ENCODE data around the gene ITIH5. TPM values are rescaled to one million over a fixed set of nuclear protein-coding genes. Genes with fewer than 3 reads are reported as not detected.

Gene ITIH5
- total and polyA plus RNA-seq, 2 of the 13 experiments (the other 11 are each of a cell fraction or from before 2014, with no cell fraction given) = 4.7 to 8.9 TPM

GRCh38 chr10:7707102-7707501 lies 40.3 kb upstream of the ITIH5 start (continued):
- TF ChIP-seq ZNF296 (CRISPR knock-in tag; conservative IDR thresholded peaks at IDR 0.05) (no peak), KAT8 (CRISPR knock-in tag; IDR thresholded peaks at IDR 0.05) (peak; percentile 69), ZNF724P (CRISPR knock-in tag; IDR thresholded peaks at IDR 0.05; ENCODE audit: borderline replicate concordance) (no peak), SNAI1 (CRISPR knock-in tag; IDR thresholded peaks at IDR 0.05; ENCODE audit: borderline replicate concordance) (no peak), ZKSCAN8 (CRISPR knock-in tag; IDR thresholded peaks at IDR 0.05; ENCODE audit: borderline replicate concordance) (peak; percentile 90; the same call in 1 of the 2 replicates), ATM (IDR thresholded peaks at IDR 0.05; ENCODE audit: borderline replicate concordance) (no peak), ZHX1 (CRISPR knock-in tag; IDR thresholded peaks at IDR 0.05; ENCODE audit: low read depth) (no peak), ARNT2 (CRISPR knock-in tag; IDR thresholded peaks at IDR 0.05; ENCODE audit: low read depth) (no peak), ATF1 (CRISPR knock-in tag; IDR thresholded peaks at IDR 0.05) (peak; percentile 75), ISX (CRISPR knock-in tag; conservative IDR thresholded peaks at IDR 0.05) (no peak), ONECUT2 (CRISPR knock-in tag; IDR thresholded peaks at IDR 0.05) (peak; percentile 98), RXRB (CRISPR knock-in tag; IDR thresholded peaks at IDR 0.05; ENCODE audit: borderline replicate concordance) (peak; percentile 90), SIX1 (CRISPR knock-in tag; IDR thresholded peaks at IDR 0.05; ENCODE audit: borderline replicate concordance) (peak; percentile 90), ZNF788 (CRISPR knock-in tag; IDR thresholded peaks at IDR 0.05; ENCODE audit: borderline replicate concordance) (no peak), ZNF879 (CRISPR knock-in tag; IDR thresholded peaks at IDR 0.05) (no peak), HDAC2 (CRISPR knock-in tag; IDR thresholded peaks at IDR 0.05) (peak; percentile 84; the same call in 1 of the 2 replicates), SMAD3 (CRISPR knock-in tag; IDR thresholded peaks at IDR 0.05) (no peak; the same call in none of the 2 replicates), ZNF547 (CRISPR knock-in tag; IDR thresholded peaks at IDR 0.05) (no peak), RFX5 (IDR thresholded peaks at IDR 0.05; ENCODE audit: low read depth, low read length) (no peak), JUNB (CRISPR knock-in tag; IDR thresholded peaks at IDR 0.05; ENCODE audit: borderline replicate concordance) (no peak; the same call in 1 of the 2 replicates), PAXIP1 (CRISPR knock-in tag; conservative IDR thresholded peaks at IDR 0.05) (peak; percentile 95), DPF2 (CRISPR knock-in tag; IDR thresholded peaks at IDR 0.05; ENCODE audit: borderline replicate concordance, low read depth) (peak; percentile 97), NFIC (IDR thresholded peaks at IDR 0.05; ENCODE audit: low read length) (peak; percentile 97)
- TF ChIP-seq, protein P1, sequence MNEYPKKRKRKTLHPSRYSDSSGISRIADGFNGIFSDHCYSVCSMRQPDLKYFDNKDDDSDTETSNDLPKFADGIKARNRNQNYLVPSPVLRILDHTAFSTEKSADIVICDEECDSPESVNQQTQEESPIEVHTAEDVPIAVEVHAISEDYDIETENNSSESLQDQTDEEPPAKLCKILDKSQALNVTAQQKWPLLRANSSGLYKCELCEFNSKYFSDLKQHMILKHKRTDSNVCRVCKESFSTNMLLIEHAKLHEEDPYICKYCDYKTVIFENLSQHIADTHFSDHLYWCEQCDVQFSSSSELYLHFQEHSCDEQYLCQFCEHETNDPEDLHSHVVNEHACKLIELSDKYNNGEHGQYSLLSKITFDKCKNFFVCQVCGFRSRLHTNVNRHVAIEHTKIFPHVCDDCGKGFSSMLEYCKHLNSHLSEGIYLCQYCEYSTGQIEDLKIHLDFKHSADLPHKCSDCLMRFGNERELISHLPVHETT (CRISPR knock-in tag; conservative IDR thresholded peaks at IDR 0.05) = no peak
- TF ChIP-seq, protein P2, sequence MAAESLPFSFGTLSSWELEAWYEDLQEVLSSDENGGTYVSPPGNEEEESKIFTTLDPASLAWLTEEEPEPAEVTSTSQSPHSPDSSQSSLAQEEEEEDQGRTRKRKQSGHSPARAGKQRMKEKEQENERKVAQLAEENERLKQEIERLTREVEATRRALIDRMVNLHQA (CRISPR knock-in tag; IDR thresholded peaks at IDR 0.05) = peak; percentile 91; the same call in 1 of the 2 replicates
